ENCODE results near the gene TMEM47.

The TMEM47 gene

GRCh38 chrX:34656467-34656841 lies 631 bp downstream of the TMEM47 start:
- TF ChIP-seq FOXM1 (IDR thresholded peaks at IDR 0.05; ENCODE audit: borderline replicate concordance, low read depth) (no peak), YY1 (IDR thresholded peaks at IDR 0.05; ENCODE audit: low read depth) (no peak), EGR1 (IDR thresholded peaks at IDR 0.05) (no peak), USF1 (IDR thresholded peaks at IDR 0.05) (no peak), TCF12 (IDR thresholded peaks at IDR 0.05; ENCODE audit: low read depth) (no peak), CEBPB (IDR thresholded peaks at IDR 0.05) (no peak), MAX (IDR thresholded peaks at IDR 0.05) (no peak), ZBTB7A (IDR thresholded peaks at IDR 0.05; ENCODE audit: low read depth) (no peak), NFIC (IDR thresholded peaks at IDR 0.05) (no peak), TEAD4 (IDR thresholded peaks at IDR 0.05) (no peak), REST (IDR thresholded peaks at IDR 0.05; ENCODE audit: low read depth) (no peak), TAF1 (IDR thresholded peaks at IDR 0.05; ENCODE audit: low read depth) (no peak), EP300 (IDR thresholded peaks at IDR 0.05; ENCODE audit: borderline replicate concordance) (no peak)

GRCh38 chrX:34655501-34656455 lies 1.3 kb downstream of the TMEM47 start:
- TF ChIP-seq EGR1 (IDR thresholded peaks at IDR 0.05) (no peak), EP300 (IDR thresholded peaks at IDR 0.05; ENCODE audit: borderline replicate concordance) (no peak), FOXM1 (IDR thresholded peaks at IDR 0.05; ENCODE audit: borderline replicate concordance, low read depth) (no peak), RAD21 (IDR thresholded peaks at IDR 0.05; ENCODE audit: low read depth) (no peak), MAX (IDR thresholded peaks at IDR 0.05) (no peak), ZBTB7A (IDR thresholded peaks at IDR 0.05; ENCODE audit: low read depth) (no peak), CREB1 (IDR thresholded peaks at IDR 0.05; ENCODE audit: low read depth) (no peak), REST (IDR thresholded peaks at IDR 0.05; ENCODE audit: low read depth) (no peak), YY1 (IDR thresholded peaks at IDR 0.05; ENCODE audit: low read depth) (no peak)

- no peak for TF ChIP-seq EGR1 (IDR thresholded peaks at IDR 0.05)
- TF ChIP-seq CREB1 (IDR thresholded peaks at IDR 0.05; ENCODE audit: low read depth) = no peak
- no peak for TF ChIP-seq TCF12 (IDR thresholded peaks at IDR 0.05; ENCODE audit: low read depth)
- no peak for TF ChIP-seq CEBPB (IDR thresholded peaks at IDR 0.05)
- TF ChIP-seq YY1 (IDR thresholded peaks at IDR 0.05; ENCODE audit: low read depth) = no peak
- TF ChIP-seq RAD21 (IDR thresholded peaks at IDR 0.05; ENCODE audit: low read depth) = no peak
These were observed 2.2 kb downstream of the TMEM47 start for GRCh38 chrX:34654696-34655490.

GRCh38 chrX:34653811-34654210 lies 3.3 kb downstream of the TMEM47 start:
- TF ChIP-seq YY1 (IDR thresholded peaks at IDR 0.05; ENCODE audit: low read depth) (no peak), ZBTB7A (IDR thresholded peaks at IDR 0.05; ENCODE audit: low read depth) (no peak), TEAD4 (IDR thresholded peaks at IDR 0.05) (no peak), NFIC (IDR thresholded peaks at IDR 0.05) (no peak), TCF12 (IDR thresholded peaks at IDR 0.05; ENCODE audit: low read depth) (no peak), EP300 (IDR thresholded peaks at IDR 0.05; ENCODE audit: borderline replicate concordance) (no peak), RAD21 (IDR thresholded peaks at IDR 0.05; ENCODE audit: low read depth) (no peak), USF1 (IDR thresholded peaks at IDR 0.05) (no peak), CEBPB (IDR thresholded peaks at IDR 0.05) (no peak), MAX (IDR thresholded peaks at IDR 0.05) (no peak), REST (IDR thresholded peaks at IDR 0.05; ENCODE audit: low read depth) (no peak), TAF1 (IDR thresholded peaks at IDR 0.05; ENCODE audit: low read depth) (no peak), EGR1 (IDR thresholded peaks at IDR 0.05) (no peak), CREB1 (IDR thresholded peaks at IDR 0.05; ENCODE audit: low read depth) (no peak)

Measured in Ishikawa (cell line).